HUDEP-2 (cell line): ENCODE data around the gene TUBA4B.
"Not testable (repeated sequence)": the region's sequence is repeated elsewhere in the genome, so short reads cannot be mapped to it uniquely, and the experiment has no call there.

Experiments
- DNase-seq, 76 experiments: peaks; one replicate each; lab custom pipeline; 2025; ENCODE audit not compliant: unreplicated experiment in 76 of 76; lab: John Stamatoyannopoulos, UW

TUBA4B gene

GRCh38 chr2:219308142-219309101, 55.4 kb downstream of the TUBA4B start:
- peak in 63 of 76 experiments; percentile 2 to 77 (median 41) for DNase-seq

GRCh38 chr2:219309278-219309677, 56.2 kb downstream of the TUBA4B start, which contains the start of gene PTPRN:
PTPRN (minus strand) TSS chr2:219309401; CDS start chr2:219309332, 69 bp downstream.
- no peak for DNase-seq

- not testable (repeated sequence) for DNase-seq
Observed at GRCh38 chr2:219312683-219313263, 59.7 kb downstream of the TUBA4B start.

GRCh38 chr2:219314804-219315468, 61.9 kb downstream of the TUBA4B start:
- DNase-seq = no peak
